Coronary artery (tissue), 2 donors: ENCODE data around the gene ZDHHC6.
"Not testable (repeated sequence)": the region's sequence is repeated elsewhere in the genome, so short reads cannot be mapped to it uniquely, and the experiment has no call there.

Experiments used
- DNase-seq: peaks from one replicate; pipeline ENCODE4 v3.0.0-alpha.2; 2017; ENCODE audit warnings: low spot score
- H3K27ac ChIP-seq, 2 donors: fragments of 200-600 bp; sonication (generic); one replicate each; pipeline ENCODE4 v1.5.1; 2016 to 2019
- H3K4me3 ChIP-seq: fragments of 200-600 bp; sonication (generic); 2 replicates; pipeline ENCODE4 v1.5.1; 2016; ENCODE audit warnings: mild to moderate bottlenecking, moderate library complexity
- CTCF ChIP-seq: fragments of 200-600 bp; sonication (generic); IDR thresholded peaks from one replicate; pipeline ENCODE4 v1.5.1; 2019; ENCODE audit warnings: antibody characterized with exemption

The ZDHHC6 gene

GRCh38 chr10:112481602-112482001 lies 34.9 kb upstream of the ZDHHC6 start:
- Histone ChIP-seq H3K27ac (no peak overlapping the region), H3K4me3 (no peak overlapping the region)
- DNase-seq: no peak
- no peak for TF ChIP-seq CTCF

GRCh38 chr10:112475575-112476218 lies 29.0 kb upstream of the ZDHHC6 start:
- peak; percentile 18 for TF ChIP-seq CTCF
- Histone ChIP-seq H3K27ac (no peak overlapping the region), H3K4me3 (no peak overlapping the region)
- no peak for DNase-seq

GRCh38 chr10:112471878-112472487 lies 25.3 kb upstream of the ZDHHC6 start:
- TF ChIP-seq CTCF: peak; percentile 58
- H3K27ac ChIP-seq: no peak overlapping the region
- no peak overlapping the region for H3K4me3 ChIP-seq
- DNase-seq: no peak

GRCh38 chr10:112467541-112468075 lies 20.9 kb upstream of the ZDHHC6 start:
- Histone ChIP-seq H3K27ac (no peak overlapping the region), H3K4me3 (no peak overlapping the region)
- TF ChIP-seq CTCF: no peak
- no peak for DNase-seq

GRCh38 chr10:112466802-112467201 lies 20.1 kb upstream of the ZDHHC6 start:
- no peak for DNase-seq
- no peak for TF ChIP-seq CTCF
- Histone ChIP-seq H3K4me3 (no peak overlapping the region), H3K27ac (no peak overlapping the region)

GRCh38 chr10:112465299-112465883 lies 18.7 kb upstream of the ZDHHC6 start:
- no peak for TF ChIP-seq CTCF
- H3K27ac ChIP-seq: no peak overlapping the region
- no peak overlapping the region for H3K4me3 ChIP-seq
- no peak for DNase-seq

- DNase-seq, H3K27ac ChIP-seq, H3K4me3 ChIP-seq: not testable (repeated sequence)
These were observed 17.4 kb upstream of the ZDHHC6 start for GRCh38 chr10:112464074-112464473.
